OCI-LY1 (cell line): ENCODE data around the gene LIPA.

Experiments
- H2AFZ ChIP-seq: fragments of 200-600 bp; sonication (generic), shearing (Covaris generic); 2 replicates; pipeline ENCODE4 v1.6.0; 2014; ENCODE audit warnings: antibody characterized with exemption, mild to moderate bottlenecking, low read length
- H3F3A ChIP-seq: fragments of 200-600 bp; sonication (generic), shearing (Covaris generic); 2 replicates; pipeline ENCODE4 v1.6.0; 2014; ENCODE audit warnings: mild to moderate bottlenecking, antibody characterized with exemption, low read length, moderate library complexity; ENCODE audit not compliant: insufficient read depth
- H3K27ac ChIP-seq: fragments of 200-600 bp; sonication (generic); 2 replicates; pipeline ENCODE4 v1.5.1; 2014; ENCODE audit warnings: low read length, mixed run types, mild to moderate bottlenecking, low read depth; ENCODE audit not compliant: poor library complexity, severe bottlenecking
- H3K27me3 ChIP-seq: fragments of 200-600 bp; sonication (generic); 2 replicates; pipeline ENCODE4 v1.6.0; 2014; ENCODE audit warnings: antibody characterized with exemption, mild to moderate bottlenecking, low read length, moderate library complexity; ENCODE audit not compliant: insufficient read depth
- H3K36me3 ChIP-seq: fragments of 200-600 bp; sonication (generic); 2 replicates; pipeline ENCODE4 v1.6.1; 2014; ENCODE audit warnings: mild to moderate bottlenecking, antibody characterized with exemption, low read length, moderate library complexity, mixed read lengths; ENCODE audit not compliant: insufficient read depth
- H3K4me1 ChIP-seq: fragments of 200-600 bp; sonication (generic); 2 replicates; pipeline ENCODE4 v1.5.1; 2014; ENCODE audit warnings: mild to moderate bottlenecking, low read length, moderate library complexity; ENCODE audit not compliant: insufficient read depth, severe bottlenecking
- H3K4me2 ChIP-seq: fragments of 200-600 bp; sonication (generic), shearing (Covaris generic); 2 replicates; pipeline ENCODE4 v1.6.1; 2014; ENCODE audit warnings: low read length
- H3K4me3 ChIP-seq: fragments of 200-600 bp; sonication (generic); 2 replicates; pipeline ENCODE4 v1.5.1; 2014; ENCODE audit warnings: low read length, low read depth, mild to moderate bottlenecking, mixed read lengths; ENCODE audit not compliant: poor library complexity, severe bottlenecking
- H3K79me2 ChIP-seq: fragments of 200-600 bp; shearing (Covaris generic); 2 replicates; pipeline ENCODE4 v1.6.1; 2016; ENCODE audit warnings: mixed run types, low read length, mixed read lengths; ENCODE audit not compliant: insufficient read depth
- H3K9ac ChIP-seq: fragments of 200-600 bp; sonication (generic), shearing (Covaris generic); 2 replicates; pipeline ENCODE4 v1.6.1; 2014; ENCODE audit warnings: mild to moderate bottlenecking, low read length, mixed read lengths
- H3K9me2 ChIP-seq: fragments of 200-600 bp; sonication (generic), shearing (Covaris generic); 2 replicates; pipeline ENCODE4 v1.6.1; 2014; ENCODE audit warnings: low read depth, mild to moderate bottlenecking, low read length, mixed read lengths
- H3K9me3 ChIP-seq: fragments of 200-600 bp; shearing (Covaris generic); 2 replicates; pipeline ENCODE4 v1.6.1; 2014; ENCODE audit warnings: low read length, mixed read lengths
- H4K20me1 ChIP-seq: fragments of 200-600 bp; sonication (generic), shearing (Covaris generic); 2 replicates; pipeline ENCODE4 v1.6.0; 2016; ENCODE audit warnings: mild to moderate bottlenecking, low read length; ENCODE audit not compliant: insufficient read depth
- EZH2 ChIP-seq: fragments of 200-600 bp; sonication (generic), shearing (Covaris generic); IDR thresholded peaks from 2 replicates; pipeline ENCODE4 v1.8.0; 2017; ENCODE audit warnings: borderline replicate concordance, mixed run types, mild to moderate bottlenecking, antibody characterized with exemption, low read length, moderate library complexity, mixed read lengths
- TF ChIP-seq, protein P1 (sequence below): fragments of 200-600 bp; sonication (generic), shearing (Covaris generic); IDR thresholded peaks from 2 replicates; pipeline ENCODE4 v1.5.1; 2017; ENCODE audit warnings: mild to moderate bottlenecking, antibody characterized with exemption, low read length, moderate library complexity, mixed read lengths

Gene LIPA

DNA sequence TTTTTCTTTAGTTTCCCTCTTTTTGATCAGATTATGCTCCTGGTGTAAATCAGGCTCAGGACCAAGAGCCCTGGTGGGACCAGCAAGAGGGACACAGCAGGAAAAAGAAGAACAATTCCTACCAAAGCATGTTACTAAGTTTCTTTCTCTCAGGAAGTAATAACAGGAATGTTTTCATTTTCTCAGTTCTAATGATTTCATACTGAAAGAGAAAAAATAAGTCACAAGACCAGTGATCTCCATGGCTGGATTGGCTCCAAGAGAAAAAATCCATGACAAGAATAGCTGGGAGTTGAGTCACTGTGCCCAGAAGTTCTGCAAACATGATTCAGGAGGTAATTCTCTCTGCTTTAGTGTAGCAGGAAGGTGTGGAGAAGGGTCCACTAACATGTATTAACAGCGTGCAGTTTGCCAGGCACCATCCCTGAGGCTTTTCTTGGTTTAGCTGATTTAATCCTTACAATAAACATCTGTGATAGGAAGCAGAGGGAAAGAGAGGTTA, 26.5 kb upstream of the LIPA start:
- no peaks in the 10 kb centered on the region for H3K79me2 ChIP-seq
- H3K9ac ChIP-seq: no peak overlapping the region
- no peak overlapping the region for H3K4me3 ChIP-seq
- no peak overlapping the region for H3K27ac ChIP-seq
- H3K4me2 ChIP-seq: no peak overlapping the region
- no peaks in the 10 kb centered on the region for H3K9me2 ChIP-seq
- H3K27me3 ChIP-seq: no peaks in the 10 kb centered on the region
- no peak for TF ChIP-seq EZH2
- TF ChIP-seq, protein P1, sequence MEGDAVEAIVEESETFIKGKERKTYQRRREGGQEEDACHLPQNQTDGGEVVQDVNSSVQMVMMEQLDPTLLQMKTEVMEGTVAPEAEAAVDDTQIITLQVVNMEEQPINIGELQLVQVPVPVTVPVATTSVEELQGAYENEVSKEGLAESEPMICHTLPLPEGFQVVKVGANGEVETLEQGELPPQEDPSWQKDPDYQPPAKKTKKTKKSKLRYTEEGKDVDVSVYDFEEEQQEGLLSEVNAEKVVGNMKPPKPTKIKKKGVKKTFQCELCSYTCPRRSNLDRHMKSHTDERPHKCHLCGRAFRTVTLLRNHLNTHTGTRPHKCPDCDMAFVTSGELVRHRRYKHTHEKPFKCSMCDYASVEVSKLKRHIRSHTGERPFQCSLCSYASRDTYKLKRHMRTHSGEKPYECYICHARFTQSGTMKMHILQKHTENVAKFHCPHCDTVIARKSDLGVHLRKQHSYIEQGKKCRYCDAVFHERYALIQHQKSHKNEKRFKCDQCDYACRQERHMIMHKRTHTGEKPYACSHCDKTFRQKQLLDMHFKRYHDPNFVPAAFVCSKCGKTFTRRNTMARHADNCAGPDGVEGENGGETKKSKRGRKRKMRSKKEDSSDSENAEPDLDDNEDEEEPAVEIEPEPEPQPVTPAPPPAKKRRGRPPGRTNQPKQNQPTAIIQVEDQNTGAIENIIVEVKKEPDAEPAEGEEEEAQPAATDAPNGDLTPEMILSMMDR: no peak
- H3K4me1 ChIP-seq: no peaks in the 10 kb centered on the region
- no peaks in the 10 kb centered on the region for H3F3A ChIP-seq
- H3K9me3 ChIP-seq: no peaks in the 10 kb centered on the region
- no peaks in the 10 kb centered on the region for H4K20me1 ChIP-seq
- no peaks in the 10 kb centered on the region for H3K36me3 ChIP-seq
- no peak overlapping the region for H2AFZ ChIP-seq

DNA sequence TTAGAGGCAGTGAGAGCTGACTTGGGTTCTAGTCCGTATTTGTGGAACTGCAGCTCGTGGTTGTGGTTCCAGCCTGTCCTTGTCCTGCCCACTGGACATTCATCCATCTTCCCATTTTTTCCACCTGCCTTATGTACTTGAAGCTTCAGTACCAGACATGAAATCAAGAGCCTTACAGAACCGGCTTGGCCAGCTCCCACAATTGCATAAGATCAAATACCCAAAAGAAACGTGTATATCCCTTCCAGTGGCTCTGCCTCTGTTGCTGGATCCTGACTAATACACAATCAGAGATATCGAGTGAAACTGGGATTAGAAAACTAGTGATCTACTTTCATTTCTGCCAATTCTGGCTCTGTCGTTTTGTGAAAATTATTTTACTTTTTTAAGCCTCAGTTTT, 23.8 kb upstream of the LIPA start:
- no peak overlapping the region for H3K9ac ChIP-seq
- no peak overlapping the region for H3K27ac ChIP-seq
- H3K4me2 ChIP-seq: no peak overlapping the region
- no peaks in the 10 kb centered on the region for H3K9me2 ChIP-seq
- no peaks in the 10 kb centered on the region for H3K27me3 ChIP-seq
- H3K9me3 ChIP-seq: no peaks in the 10 kb centered on the region
- H2AFZ ChIP-seq: no peak overlapping the region
- no peak for TF ChIP-seq EZH2
- TF ChIP-seq, protein P1: no peak
- no peaks in the 10 kb centered on the region for H3K36me3 ChIP-seq
- H3K4me1 ChIP-seq: no peaks in the 10 kb centered on the region
- no peaks in the 10 kb centered on the region for H4K20me1 ChIP-seq
- H3F3A ChIP-seq: no peaks in the 10 kb centered on the region
- H3K79me2 ChIP-seq: no peaks in the 10 kb centered on the region
- no peak overlapping the region for H3K4me3 ChIP-seq

- Histone ChIP-seq H3K79me2 (no peaks in the 10 kb centered on the region), H2AFZ (no peak overlapping the region), H3K4me1 (no peaks in the 10 kb centered on the region), H3K27ac (no peak overlapping the region), H3K4me3 (no peak overlapping the region), H3K9me3 (no peaks in the 10 kb centered on the region), H4K20me1 (no peaks in the 10 kb centered on the region), H3F3A (no peaks in the 10 kb centered on the region), H3K36me3 (no peaks in the 10 kb centered on the region), H3K27me3 (no peaks in the 10 kb centered on the region), H3K4me2 (no peak overlapping the region), H3K9me2 (no peaks in the 10 kb centered on the region), H3K9ac (no peak overlapping the region)
- TF ChIP-seq, protein P1: no peak
- no peak for TF ChIP-seq EZH2
Measured at GRCh38 chr10:89274928-89275327, 23.4 kb upstream of the LIPA start.
